ENCODE results near the gene FNDC1. TPM values are rescaled to one million over a fixed set of nuclear protein-coding genes. Genes with fewer than 3 reads are reported as not detected.

FNDC1 gene
- total RNA-seq, 1 experiment from 2014 or later = 0.03 TPM

- in situ Hi-C loops (cut with HindIII; ENCODE audit: low pct_unique_long_range_greater_than_20kb, low sequenced_read_pairs) = no loop called here
- no peak for DNase-seq (ENCODE audit: low read depth, low spot score)
Observed at GRCh38 chr6:159311618-159312017, 142.4 kb downstream of the FNDC1 start.

DNA sequence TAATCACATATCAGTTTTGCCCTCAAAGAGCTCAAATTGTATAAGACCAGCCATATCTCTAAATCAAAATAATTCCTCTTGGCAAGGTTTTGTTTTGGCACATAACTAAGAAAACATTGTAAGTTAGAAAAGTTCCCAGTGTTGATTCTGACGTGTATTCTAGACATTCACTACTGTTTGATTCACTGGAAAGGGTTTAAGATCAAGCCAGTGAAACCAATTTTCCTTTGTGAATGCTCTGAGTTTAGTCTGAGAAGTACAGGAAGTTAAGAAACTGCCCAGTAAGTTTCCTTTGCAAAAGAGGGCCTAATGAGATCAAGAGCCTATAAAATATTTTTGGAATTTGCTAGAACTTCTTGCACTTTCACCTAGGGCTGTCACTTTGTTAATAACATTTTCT lies 143.0 kb downstream of the FNDC1 start:
- no peak for DNase-seq (ENCODE audit: low read depth, low spot score)
- in situ Hi-C loops (cut with HindIII; ENCODE audit: low pct_unique_long_range_greater_than_20kb, low sequenced_read_pairs) = no loop called here

- in situ Hi-C loops (cut with HindIII; ENCODE audit: low pct_unique_long_range_greater_than_20kb, low sequenced_read_pairs) = no loop called here
- DNase-seq (ENCODE audit: low read depth, low spot score) = no peak
Observed at GRCh38 chr6:159313018-159313417, 143.8 kb downstream of the FNDC1 start.

- in situ Hi-C loops (cut with HindIII; ENCODE audit: low pct_unique_long_range_greater_than_20kb, low sequenced_read_pairs) = no loop called here
- no peak for DNase-seq (ENCODE audit: low read depth, low spot score)
Observed at GRCh38 chr6:159315562-159315961, 146.4 kb downstream of the FNDC1 start.

DNA sequence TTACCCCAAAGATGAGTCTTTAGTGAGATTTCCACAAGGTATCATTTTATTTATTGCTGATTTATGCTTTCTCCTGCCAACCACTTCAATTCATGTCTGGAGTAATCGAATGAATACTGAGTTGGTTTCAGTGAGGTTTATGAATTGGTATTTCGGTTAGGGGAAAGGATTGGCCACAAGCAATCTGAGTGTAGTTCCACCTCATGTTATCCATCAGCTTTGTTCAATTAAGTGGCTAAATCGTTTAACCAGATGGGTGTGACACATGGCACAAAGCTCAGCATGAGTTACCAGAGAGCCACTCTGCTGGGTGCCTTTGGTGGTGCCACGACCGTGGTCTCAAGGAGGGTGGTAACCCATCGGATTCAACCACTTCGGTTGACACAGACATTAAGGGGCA lies 148.2 kb downstream of the FNDC1 start:
- in situ Hi-C loops (cut with HindIII; ENCODE audit: low pct_unique_long_range_greater_than_20kb, low sequenced_read_pairs) = no loop called here

DNA sequence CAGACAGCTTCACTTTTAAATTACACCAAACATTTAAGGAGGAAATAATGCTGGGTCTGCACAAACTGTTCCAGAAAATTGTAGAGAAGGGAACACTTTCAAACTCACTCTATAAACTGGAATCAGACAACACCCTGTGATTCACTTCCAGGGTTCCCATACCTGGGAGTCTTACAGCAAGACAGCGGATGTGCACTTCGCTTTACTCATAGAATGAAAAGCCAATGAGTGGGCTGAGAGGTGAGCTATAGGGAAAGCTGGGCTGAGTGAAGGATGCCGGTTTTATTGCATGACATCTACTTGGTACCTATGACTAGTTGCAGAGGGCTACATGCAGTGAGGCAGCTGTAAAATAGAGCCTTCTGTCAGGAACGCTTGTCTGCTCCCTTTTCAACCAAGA lies 152.1 kb downstream of the FNDC1 start:
- in situ Hi-C loops (cut with HindIII; ENCODE audit: low pct_unique_long_range_greater_than_20kb, low sequenced_read_pairs) = no loop called here
- no peak for DNase-seq (ENCODE audit: low read depth, low spot score)

More for the DNA sequence above, 148.2 kb downstream of the FNDC1 start:
- DNase-seq (ENCODE audit: low read depth, low spot score) = no peak

Other genes with a start within 250 kb of the FNDC1 start
- gene RSPH3, start 169.2 kb upstream of the FNDC1 start, total RNA-seq (2014; rRNA removed; shearing (Covaris generic)) = 1.8 and 3.5 TPM in 2 replicates
- 0.03 TPM in 1 of 2 replicates, not detected in the other for gene TAGAP, start 124.4 kb upstream of the FNDC1 start, total RNA-seq (2014; rRNA removed; shearing (Covaris generic))

All from SK-MEL-5 (cell line).